GM19372 (cell line): ENCODE data around the gene PDE2A.
"Not testable (repeated sequence)": the region's sequence is repeated elsewhere in the genome, so short reads cannot be mapped to it uniquely, and the experiment has no call there.

Experiments used
- ATAC-seq: cut with Tn5 transposase; IDR thresholded peaks from one replicate; pipeline ENCODE4 v1.9.1; 2021; ENCODE audit warnings: mild to moderate bottlenecking, low read depth, moderate library complexity; ENCODE audit not compliant: unreplicated experiment

Gene PDE2A

DNA sequence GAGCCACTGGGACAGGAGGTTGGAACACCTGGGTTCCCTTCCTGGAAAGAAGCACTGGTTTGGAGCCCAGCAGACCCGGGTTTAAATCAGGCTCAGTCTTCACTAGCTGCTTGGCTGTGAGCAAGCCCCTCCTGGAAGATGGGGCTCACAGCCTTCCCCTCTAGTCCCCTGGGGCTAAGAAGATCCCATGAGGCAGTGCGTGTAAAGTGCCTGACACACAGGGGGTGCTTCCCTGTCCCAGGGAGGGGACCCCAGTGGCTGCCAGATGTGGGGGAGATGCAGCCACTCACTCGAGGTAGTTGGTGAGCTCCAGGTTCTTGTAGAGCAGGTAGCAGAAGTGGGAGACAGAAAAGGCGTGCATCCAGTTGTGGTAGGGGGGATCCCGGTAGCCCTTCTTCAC is 93.2 kb downstream of the PDE2A start:
- ATAC-seq = no peak

DNA sequence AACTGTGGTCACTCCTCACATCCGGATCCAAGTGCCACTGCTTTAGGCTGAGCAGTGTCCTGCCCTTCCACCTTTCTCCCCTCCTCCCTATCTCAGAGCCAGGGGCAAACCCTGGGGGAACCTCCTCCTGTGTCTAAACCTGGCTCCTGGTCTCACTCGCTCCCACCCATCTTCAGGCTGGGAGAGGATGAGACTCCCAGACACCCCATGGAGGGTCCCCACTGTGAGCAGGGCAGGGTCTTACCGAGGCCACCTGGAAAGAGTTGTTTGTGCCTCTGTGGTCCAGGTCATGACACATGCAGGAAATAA is 93.6 kb downstream of the PDE2A start:
- no peak for ATAC-seq

DNA sequence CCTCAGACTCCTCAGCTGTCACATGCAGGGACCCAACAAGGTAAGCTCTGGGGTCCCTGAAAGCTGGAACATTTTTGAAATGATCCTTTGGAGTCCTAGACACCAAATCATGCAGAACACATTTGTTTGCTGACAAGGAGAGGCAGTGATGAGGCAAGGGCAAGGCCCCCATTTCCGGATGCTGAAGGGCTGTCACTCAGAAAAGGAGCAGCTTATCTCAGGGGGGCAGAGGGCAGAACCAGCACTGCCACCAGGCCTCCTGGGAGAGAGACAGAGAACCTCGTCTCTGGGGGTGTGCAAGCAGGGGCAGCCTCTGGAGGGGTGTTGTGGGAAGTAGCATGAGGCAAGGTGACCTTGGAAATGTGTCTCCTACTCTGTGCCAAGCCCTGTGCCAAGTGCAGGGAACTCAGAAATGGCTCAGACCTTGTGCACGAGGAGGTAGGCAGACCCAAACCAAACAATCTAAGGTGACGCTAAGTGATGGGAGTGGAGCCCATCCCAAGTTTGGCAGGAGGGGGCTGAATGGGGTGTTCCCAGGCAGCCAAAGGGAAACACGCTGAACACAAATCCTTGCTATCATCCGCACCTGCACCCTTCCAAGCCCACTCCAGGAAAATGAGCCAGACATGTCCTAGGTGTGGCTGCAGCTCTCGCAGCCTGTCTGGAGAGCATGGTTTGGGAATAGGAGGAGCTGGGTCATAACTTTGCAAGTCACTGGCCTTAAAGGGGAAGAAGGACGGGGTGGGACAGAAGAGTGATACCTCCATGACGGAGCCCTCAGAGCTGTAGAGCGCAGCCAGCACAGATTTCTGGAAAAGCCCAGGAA is 94.2 kb downstream of the PDE2A start:
- no peak for ATAC-seq

DNA sequence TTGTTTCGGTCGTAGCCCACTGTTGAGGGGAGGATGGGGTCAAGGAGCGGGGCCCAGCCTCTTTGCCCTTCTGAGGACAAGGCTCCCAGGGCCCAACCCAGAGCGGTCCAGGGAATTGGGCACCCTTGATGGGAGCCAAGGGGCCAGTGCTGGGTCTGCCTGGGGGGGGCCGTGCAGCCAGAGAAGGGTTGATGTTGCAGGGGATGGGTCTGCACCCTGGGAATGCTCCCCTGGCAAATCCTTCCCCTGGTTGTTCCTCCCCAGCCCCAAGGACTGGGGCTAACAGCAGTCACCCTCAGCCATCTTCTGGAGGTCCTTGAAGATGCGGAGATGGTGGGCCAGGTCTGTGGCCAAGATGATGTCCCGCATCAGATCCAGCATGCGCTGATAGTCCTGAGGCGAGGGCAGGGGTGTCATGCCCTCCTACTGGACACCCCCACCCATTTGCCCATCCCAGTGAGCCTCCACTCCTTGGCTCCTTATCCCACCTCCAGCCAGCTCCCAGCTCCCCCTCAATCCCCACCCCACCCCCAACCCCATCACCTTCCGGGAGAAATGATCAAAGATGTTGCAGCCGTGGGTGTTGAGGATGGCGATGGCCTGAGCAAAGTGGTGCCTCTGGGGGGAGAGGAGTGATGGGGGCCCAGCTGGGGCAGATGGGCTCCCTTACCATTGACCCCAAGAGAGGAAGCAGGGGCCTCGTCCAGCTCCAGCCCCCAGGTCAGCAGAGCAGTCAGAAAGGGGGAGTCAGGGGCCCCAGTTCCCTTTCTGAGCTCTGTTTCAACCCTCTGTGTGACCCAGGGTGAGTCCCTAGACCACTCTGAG is 95.0 kb downstream of the PDE2A start:
- ATAC-seq = no peak

DNA sequence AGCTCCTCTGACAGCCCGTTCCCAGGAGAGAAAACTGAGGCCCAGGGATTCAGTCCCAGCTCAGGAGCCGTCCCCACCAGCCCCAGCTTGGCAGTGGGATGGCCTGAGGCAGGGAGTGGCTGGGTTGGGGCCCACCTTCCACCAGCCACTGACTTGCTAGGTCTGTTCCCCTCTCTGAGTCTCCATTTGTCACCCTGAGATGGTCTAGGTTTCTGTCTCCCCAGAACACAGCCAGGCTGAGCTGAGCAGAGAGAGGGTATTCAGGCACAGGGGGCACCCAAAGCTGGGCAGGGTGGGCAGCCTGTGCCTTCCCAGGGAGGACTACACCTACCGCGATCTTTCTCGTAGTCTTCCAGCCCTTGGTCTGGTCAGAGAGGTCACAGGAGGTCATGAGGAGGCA is 95.7 kb downstream of the PDE2A start:
- ATAC-seq = no peak

DNA sequence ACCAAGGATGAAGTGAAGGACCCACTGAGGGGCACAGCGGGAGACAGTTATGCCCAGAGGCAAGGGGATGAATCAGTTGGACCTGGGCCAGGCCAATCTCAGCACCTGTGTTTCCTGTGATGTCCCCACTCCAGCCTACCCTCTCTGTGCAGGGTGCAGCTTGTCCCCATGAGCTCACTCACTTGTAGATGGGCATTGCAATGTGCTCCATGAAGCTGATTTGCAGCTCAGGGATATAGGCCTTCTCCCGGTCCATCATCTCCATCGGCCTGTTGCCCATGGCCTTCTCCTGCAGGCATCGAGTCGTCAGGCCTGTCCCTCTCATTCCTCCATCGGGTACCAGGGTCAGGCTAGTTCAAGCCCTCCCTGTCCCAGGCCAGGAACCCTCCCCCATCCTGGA is 96.2 kb downstream of the PDE2A start:
- no peak for ATAC-seq

DNA sequence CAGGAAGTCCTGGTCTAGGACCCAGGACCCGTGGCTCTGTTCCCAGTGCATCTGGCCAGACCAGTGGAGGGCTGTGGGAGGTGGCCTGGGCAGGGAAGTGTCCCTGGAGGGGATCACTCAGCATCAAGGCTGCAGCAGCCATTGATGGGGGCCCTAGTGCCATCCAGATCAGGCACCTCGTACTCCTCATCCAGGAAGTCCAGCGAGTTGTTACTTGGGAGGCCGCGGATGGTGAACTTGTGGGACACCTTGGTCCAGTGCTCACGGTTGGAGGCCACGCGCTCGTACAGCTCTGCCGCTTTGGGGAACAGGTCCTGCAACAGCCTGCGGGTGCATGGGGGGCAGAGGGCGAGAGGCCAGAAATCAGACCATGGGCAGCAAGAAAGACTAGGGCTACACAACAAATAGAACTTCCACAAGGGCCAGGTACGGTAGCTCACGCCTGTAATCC is 96.9 kb downstream of the PDE2A start:
- ATAC-seq = no peak

DNA sequence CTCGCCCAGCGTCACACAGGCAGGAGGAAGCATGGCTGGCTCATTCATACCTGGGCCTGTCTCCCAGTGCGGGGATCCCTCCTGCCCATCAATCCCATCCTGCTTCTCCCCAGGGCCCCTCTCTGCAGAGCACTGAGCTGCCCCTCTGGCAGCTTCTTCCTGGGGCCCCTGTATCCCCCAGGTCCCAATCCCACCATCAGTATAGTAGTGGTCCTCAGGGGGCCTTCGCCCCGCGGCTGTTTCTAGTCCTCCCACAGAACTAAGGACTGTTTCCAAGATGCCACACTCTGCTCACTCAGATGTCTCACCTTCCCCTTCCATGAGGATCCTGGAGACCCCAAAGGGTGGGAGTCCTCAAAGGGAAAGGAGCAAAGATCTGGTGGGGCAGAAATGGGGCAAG is 97.6 kb downstream of the PDE2A start:
- ATAC-seq = no peak

DNA sequence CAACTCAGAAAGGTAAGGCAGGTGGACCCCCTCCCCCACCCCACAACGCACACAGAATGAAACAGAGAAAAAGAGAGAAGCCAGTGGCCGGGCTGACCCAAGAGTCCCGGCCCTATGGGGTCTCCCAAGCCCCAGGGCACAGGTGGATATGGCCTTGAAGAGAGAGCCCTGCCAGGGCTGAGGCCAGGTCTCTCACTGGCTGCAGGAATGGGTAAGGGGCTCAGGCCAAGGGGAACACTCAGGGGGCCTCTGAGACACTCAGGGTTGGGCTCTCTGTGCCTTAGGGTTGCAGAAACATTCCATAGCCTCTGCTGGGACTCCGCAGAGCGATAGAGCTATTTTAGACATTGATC is 98.0 kb downstream of the PDE2A start:
- ATAC-seq = no peak

DNA sequence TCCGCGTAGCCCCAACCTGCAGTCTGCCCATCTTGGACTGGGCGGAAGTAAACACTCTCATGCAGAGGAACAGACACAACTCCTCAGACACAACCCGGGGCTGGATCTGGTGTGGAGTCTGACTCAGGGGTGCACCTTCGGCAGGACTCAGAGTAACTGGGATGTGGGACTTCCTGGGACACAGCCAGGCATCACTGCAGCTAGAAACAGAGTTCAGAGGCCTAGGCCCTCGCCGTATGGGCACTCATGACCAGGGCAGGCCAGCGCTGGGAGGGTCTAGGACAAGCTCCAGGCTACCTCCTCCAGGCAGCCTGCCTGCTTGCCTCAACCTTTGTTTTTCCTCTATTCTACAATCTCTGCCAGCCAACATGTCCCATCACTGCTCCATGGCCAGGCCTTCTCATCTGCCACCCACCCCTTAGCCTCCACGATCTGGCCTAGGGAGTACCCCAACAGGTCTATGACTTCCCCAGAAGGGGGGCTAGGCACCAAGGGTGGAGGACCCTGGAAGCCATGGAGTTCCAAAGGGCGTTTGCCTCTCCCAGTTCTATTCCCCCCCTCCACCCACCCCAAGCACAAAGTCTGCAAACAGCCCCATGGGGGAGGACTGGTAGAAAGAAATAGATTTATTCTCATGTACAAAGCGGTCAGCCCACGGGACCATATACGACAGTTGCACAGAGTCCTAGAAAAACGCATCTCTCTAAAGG is 98.5 kb downstream of the PDE2A start:
- no peak for ATAC-seq

DNA sequence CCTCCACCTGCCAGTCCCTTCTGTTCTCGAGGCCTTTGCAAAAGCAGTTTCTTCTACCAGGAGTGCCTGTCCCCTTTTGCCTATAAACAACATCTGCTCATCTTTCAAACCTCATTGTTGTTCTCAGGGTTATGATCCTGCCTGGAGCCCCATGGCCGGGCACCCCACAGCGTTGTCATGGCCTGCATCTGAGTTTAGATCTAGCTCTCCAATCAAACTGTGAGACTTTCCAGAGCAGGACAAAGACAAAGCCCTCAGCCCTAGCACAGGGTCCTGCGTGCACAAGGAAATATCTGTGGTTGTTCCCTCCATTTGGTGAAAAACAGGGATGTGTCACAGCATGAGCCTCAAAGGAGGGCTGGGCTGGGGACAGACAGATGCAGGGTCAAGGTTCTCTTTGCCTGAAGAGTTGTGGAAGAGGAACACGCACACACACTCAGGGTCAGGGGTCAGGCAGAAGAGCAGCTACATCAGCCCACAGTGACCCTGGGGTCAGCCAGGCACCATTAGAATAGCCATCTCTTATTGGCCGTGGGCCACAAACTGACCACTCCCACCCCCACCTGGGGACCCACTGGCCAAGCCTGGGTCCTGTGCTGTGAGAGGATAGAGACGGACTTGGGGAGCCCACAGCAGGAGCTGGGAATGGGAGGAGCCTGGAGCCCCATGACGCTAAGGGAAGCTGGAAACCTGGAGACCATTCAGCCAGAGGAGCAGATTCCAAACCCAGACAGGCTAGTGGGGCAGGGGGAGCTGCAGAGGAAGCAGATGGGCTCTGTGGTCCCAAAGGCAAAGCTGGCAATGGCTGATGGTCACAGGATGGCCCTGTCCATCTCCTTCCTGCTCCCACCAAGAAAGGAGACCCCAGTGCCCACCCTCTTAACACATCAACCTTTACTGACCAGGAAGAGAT is 99.4 kb downstream of the PDE2A start:
- no peak for ATAC-seq

DNA sequence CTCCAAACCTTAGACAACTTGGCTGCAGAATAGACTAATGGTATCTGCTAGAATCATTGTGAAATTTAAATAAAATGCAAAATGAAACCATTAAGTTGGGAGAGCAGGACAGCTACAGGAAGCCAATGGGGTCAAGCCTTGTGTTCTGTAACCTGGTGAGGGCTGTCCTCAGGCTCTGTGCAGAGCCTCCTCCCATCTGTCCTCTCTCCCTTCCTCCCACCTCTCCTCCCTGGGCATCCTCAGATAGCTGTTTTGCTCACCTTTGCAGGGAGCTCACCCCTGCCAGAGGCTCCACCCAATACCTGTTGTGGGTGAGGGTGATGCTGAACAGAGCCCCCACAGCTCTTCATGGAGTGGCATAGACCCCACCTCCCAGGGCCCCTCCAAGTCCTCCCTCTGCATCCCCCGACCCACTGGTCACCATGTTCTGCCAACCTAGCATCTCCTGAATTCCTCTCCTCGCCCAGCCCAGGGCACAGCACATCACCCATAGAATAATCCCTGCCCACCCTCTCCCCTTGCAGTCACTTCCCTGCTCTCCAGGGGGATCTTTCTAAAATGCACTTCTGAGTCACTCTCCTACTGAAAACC is 100.3 kb downstream of the PDE2A start:
- ATAC-seq = no peak

DNA sequence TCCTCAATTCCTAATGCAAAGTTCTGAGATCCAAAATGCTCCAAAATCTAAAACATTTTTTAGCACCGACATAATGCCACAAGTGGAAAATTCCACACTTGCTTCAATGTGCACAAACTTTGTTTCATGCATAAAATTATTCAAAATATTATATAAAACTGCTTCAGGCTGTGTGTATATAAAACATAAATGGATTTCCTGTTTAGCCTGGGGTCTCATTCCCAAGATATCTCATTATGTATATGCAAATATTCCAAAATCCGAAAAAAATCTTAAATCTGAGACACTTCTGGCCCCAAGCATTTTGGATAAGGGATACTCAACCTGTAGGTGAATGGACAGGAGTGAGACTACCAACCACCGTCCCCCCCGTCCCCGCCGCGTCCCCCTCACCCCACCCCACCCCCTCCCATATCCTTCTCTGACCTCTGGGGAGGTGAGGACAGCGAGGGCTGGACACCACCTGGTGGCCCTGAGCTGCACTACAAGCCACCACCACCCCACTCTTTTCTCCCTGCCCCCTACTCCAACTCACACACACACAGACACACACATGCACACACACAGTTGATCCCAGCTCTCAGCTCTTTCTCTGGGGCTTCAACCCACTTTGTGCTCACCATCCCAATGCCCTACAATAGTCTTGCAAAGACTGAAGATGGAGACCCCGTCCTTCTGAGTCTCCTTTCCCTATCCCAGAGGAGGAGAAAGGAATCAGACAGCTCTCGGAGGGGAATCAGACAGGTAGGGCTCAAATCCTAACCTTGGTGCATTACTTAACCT is 101.0 kb downstream of the PDE2A start:
- ATAC-seq = no peak

DNA sequence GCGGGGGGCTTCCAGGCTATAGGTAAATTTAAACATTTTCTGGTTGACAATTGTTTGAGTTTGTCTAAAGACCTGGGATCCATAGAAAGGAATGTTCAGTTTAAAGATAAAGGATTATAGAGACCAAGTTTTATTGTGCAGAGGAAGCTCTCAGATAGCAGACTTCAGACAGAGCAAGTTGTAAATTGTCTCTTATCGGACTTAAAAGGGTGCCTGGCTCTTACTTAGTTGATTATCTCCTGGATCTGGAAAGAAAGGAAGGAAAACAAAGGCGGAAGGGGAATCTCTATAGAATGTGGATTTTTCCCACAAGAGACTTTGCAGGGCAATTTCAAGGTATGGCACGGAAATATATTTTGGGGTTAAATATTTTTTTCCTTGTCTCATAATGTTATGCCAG is 101.7 kb downstream of the PDE2A start:
- not testable (repeated sequence) for ATAC-seq

DNA sequence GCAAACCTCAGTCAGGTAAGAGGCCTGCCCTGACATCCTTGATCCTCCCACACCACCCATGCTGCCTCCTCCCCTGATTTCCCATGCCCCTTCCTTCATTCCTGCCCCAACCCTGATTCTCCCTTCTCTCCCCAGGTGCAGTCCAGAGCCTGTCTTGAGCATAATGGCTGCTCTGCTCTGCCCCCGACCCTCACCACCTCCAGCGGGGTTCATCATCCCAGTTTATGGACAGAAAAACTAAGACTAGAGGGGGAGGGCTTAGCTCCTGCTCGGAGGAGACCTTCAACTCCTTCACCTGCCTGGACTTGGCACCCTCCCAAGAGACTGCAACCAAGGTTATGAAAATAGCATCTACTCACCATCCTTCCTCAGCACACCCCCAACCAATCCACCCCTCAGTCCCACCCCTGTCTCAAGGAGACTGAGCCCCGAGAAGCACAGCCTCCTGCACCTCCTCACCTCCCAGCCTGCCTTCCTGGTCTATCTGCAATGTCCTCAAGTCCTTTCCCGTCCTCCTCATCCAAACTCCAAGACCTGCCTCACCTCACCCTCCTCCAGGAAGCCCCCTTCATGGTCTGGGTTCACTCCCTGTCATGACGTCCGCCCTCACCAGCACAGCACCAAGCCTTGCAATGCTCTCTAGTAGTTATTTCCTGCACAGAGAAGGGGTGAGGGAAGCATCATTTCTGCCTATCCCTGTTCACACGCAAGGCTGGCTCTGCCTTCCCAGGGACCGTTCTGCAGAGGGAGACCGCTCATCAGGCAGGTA is 103.1 kb downstream of the PDE2A start:
- no peak for ATAC-seq

DNA sequence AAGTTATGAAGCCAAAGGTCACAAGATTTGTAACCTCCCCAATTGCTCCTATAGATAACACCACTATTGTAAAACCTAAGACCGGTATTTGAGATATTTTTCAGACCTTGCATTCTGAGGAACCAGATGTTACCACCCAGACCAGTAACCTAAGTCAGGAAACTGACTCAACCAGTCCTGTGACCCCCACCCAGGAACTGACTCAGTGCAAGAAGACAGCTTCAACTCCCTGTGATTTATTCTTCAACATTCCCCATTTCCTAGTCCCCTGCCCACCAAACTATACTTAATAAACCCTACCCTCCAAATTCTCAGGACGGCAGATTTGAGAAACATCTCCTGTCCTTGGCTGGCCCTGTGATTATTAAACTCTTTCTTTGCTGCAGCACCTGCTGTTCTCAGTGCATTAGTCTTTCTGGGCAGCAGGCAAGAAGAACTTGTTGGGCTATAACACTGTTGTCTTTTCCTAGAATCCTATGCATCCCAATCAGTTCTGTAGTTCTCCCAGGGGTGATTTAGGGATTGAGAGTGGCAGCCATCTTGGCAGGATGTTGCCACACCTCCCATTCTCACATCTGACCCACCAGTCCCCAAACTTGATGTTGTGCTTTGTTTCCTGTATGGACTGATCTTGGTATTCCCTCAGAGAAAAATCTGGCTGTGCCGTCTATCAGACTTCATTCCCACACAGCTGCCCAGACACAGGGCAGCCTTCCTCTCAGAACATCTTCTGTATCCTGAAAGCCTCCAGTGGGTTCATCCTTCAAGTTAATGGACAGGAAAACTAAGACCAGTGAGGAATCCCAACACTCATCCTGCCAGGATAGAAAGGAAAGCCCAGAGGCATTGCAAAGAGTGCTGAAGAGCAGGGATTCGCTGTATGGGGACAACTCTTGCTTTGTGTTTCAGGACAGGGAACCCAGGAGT is 104.0 kb downstream of the PDE2A start:
- ATAC-seq = no peak

DNA sequence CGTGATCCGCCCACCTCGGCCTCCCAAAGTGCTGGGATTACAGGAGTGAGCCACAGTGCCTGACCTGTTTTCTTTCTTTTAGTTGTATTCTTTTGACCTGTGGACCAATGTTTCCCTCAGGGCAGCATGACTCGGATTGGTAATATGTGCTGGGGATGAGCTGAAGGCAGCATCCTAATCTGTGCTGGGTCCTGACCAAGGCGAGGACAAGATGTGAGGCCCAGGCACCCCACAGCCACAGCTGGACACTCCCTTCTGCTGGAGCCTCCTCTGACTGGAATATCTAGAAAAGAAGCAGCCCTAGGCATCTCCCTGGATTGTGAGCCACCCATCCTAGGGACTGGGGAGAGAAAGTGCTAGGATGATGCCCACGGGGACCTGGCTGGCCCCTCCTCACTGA is 105.4 kb downstream of the PDE2A start:
- no peak for ATAC-seq
